LNCaP clone FGC (cell line): ENCODE data around the gene CASZ1.

Source experiments
- DNase-seq: peaks from one replicate; pipeline ENCODE4 v3.0.0-alpha.2; 2011; ENCODE audit warnings: low read depth
- H3K4me3 ChIP-seq: 2 replicates; pipeline ENCODE4 v1.5.1; 2011; ENCODE audit warnings: mild to moderate bottlenecking, low read depth, low read length, control low read depth
- CTCF ChIP-seq: IDR thresholded peaks from 2 replicates; pipeline ENCODE4 v1.5.1; 2012; ENCODE audit warnings: mild to moderate bottlenecking; ENCODE audit not compliant: control insufficient read depth, insufficient read depth; ENCODE audit errors: extremely low read depth

Gene CASZ1, protein sequence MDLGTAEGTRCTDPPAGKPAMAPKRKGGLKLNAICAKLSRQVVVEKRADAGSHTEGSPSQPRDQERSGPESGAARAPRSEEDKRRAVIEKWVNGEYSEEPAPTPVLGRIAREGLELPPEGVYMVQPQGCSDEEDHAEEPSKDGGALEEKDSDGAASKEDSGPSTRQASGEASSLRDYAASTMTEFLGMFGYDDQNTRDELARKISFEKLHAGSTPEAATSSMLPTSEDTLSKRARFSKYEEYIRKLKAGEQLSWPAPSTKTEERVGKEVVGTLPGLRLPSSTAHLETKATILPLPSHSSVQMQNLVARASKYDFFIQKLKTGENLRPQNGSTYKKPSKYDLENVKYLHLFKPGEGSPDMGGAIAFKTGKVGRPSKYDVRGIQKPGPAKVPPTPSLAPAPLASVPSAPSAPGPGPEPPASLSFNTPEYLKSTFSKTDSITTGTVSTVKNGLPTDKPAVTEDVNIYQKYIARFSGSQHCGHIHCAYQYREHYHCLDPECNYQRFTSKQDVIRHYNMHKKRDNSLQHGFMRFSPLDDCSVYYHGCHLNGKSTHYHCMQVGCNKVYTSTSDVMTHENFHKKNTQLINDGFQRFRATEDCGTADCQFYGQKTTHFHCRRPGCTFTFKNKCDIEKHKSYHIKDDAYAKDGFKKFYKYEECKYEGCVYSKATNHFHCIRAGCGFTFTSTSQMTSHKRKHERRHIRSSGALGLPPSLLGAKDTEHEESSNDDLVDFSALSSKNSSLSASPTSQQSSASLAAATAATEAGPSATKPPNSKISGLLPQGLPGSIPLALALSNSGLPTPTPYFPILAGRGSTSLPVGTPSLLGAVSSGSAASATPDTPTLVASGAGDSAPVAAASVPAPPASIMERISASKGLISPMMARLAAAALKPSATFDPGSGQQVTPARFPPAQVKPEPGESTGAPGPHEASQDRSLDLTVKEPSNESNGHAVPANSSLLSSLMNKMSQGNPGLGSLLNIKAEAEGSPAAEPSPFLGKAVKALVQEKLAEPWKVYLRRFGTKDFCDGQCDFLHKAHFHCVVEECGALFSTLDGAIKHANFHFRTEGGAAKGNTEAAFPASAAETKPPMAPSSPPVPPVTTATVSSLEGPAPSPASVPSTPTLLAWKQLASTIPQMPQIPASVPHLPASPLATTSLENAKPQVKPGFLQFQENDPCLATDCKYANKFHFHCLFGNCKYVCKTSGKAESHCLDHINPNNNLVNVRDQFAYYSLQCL (N-terminal part only)

DNA sequence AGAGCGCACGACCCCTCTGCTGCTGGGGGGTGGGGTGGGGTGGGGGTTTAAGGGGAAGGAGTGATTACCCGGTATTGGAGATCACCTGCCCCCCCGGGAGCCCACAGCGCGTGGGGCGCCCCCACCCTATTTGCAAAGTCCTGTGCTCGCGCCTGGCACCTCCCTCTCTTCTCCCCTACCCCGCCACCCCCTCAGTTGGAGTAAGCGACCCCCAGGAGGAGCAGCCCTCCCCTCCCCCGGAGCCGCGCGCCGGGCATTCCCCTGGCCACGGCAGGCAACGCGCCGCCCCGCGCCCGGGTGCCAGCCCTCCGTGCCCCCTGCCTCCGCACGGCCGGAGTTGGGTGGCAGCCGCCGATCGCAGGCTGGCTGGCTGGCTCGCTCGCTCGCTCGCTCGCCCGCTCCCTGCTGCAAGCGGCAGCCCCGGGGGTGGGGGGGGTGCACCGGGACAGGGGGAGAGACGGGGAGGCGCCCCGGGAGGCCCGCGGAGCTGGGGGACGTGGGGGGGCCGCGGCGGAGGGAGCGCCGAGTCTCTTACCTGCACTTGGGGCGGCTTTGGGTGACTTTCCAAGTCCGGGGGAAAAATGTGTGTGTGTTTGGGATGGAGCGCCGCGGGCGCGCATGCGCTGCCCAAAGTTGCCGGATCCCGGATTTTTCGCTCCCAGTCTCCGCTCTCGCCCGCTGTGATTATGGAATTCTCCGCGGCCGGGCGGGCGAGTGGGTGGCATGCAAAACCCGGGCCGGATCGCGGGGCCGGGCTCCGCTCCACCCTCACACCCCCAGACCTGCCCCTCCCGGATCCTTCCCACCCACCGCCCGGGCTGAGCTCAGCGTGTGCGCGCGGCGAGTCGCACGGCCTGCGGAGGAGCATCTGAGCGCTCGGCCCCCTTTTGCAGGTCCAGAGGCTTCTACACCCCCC lies at the start of gene CASZ1:
CASZ1 (minus strand) TSS at position 618 of the 916 bp plus-strand sequence. CDS start 102,757 bp downstream, outside the sequence.
- peak; percentile 79 for DNase-seq
- no peak for TF ChIP-seq CTCF
- peak within 1 kb of the TSS; percentile 93 for H3K4me3 ChIP-seq

DNA sequence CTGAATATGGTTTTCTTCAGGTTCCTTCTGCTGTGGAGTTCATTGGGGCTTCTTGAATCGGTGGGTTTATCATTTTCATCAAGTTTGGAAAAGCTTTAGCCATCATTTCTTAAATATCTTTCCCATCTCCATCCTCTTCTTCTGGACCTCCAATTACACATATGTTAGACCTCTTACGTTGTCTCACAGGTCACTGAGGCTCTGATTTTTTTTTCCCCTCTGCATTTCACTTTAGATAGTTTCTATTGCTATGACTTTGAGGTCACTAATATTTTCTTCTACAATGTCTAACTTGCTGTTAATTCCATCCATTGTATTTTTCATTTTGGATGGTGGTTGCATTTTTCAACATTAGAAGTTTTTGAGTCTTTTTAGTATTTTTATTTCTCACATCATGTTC lies 47.3 kb upstream of the CASZ1 start:
- no peak for TF ChIP-seq CTCF
- DNase-seq, result no peak
- H3K4me3 ChIP-seq, result no peak overlapping the region

- no peak for TF ChIP-seq CTCF
- H3K4me3 ChIP-seq, result no peak overlapping the region
- no peak for DNase-seq
Measured at GRCh38 chr1:10841118-10841517, 44.7 kb upstream of the CASZ1 start.

- no peak for TF ChIP-seq CTCF
- DNase-seq, result no peak
- H3K4me3 ChIP-seq, result no peak overlapping the region
Measured at GRCh38 chr1:10839188-10839770, 42.8 kb upstream of the CASZ1 start.

GRCh38 chr1:10838541-10838940 lies 42.1 kb upstream of the CASZ1 start:
- no peak for DNase-seq
- H3K4me3 ChIP-seq, result no peak overlapping the region
- no peak for TF ChIP-seq CTCF
